HL-60 (cell line): ENCODE data around the gene MRPS23.

ENCODE experiments used
- DNase-seq, 2 experiments: peaks; one replicate each; pipeline ENCODE4 v3.0.0-alpha.2; 2010 to 2020; ENCODE audit warnings: low read depth in 1 of 2, low spot score in 1 of 2
- H3K27ac ChIP-seq: fragments of 250-450 bp; sonication (Bioruptor Pico); replicated peaks from 2 replicates; pipeline ENCODE4 v1.5.1; 2020; ENCODE audit warnings: mild to moderate bottlenecking, moderate library complexity
- H3K27me3 ChIP-seq: fragments of 250-450 bp; sonication (Bioruptor Pico); 2 replicates; pipeline ENCODE4 v1.5.1; 2021; ENCODE audit warnings: mild to moderate bottlenecking, moderate library complexity; ENCODE audit not compliant: insufficient read depth, poor library complexity, severe bottlenecking
- H3K4me3 ChIP-seq: replicated peaks from 2 replicates; pipeline ENCODE4 v1.5.1; 2011; ENCODE audit warnings: mild to moderate bottlenecking, control low read depth, low read length; ENCODE audit not compliant: insufficient read depth
- GABPA ChIP-seq: IDR thresholded peaks from 2 replicates; pipeline ENCODE4 v1.6.1; 2012; ENCODE audit warnings: low read depth
- POLR2AphosphoS5 ChIP-seq: IDR thresholded peaks from 2 replicates; pipeline ENCODE4 v1.6.1; 2012; ENCODE audit warnings: low read depth
- SPI1 ChIP-seq: IDR thresholded peaks from 2 replicates; pipeline ENCODE4 v1.6.1; 2012; ENCODE audit warnings: low read depth, mild to moderate bottlenecking, borderline replicate concordance
- TF ChIP-seq, protein P1 (sequence below): IDR thresholded peaks from one replicate; pipeline ENCODE4 v1.5.1; 2011; ENCODE audit warnings: low read length, control low read depth, inconsistent platforms; ENCODE audit not compliant: insufficient read depth
- TF ChIP-seq, protein P2 (sequence below): IDR thresholded peaks from 2 replicates; pipeline ENCODE4 v1.6.1; 2012; ENCODE audit warnings: low read depth; ENCODE audit not compliant: insufficient replicate concordance

The MRPS23 gene

DNA sequence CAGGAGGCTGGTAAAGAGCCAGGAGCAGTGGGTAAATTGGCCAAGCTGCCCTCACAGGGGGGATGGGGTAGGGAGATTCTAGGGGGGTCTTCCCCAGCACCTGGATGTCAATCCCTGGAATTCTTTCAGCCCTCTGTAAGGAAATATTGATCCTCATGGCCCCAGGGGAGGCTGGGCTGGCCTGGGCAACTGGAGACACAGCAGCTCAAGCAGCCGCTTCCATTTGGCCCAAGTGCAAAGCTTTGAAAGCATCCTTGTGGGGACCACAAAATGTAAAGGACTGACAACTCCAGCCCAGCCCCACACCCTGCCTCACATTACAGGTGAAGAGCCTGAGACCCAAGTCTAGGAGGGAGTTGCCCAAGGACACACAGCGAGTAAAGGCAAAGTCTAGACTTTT lies 39.4 kb upstream of the MRPS23 start:
- DNase-seq = no peak
- TF ChIP-seq GABPA (no peak), POLR2AphosphoS5 (no peak), SPI1 (no peak)
- TF ChIP-seq, protein P1, sequence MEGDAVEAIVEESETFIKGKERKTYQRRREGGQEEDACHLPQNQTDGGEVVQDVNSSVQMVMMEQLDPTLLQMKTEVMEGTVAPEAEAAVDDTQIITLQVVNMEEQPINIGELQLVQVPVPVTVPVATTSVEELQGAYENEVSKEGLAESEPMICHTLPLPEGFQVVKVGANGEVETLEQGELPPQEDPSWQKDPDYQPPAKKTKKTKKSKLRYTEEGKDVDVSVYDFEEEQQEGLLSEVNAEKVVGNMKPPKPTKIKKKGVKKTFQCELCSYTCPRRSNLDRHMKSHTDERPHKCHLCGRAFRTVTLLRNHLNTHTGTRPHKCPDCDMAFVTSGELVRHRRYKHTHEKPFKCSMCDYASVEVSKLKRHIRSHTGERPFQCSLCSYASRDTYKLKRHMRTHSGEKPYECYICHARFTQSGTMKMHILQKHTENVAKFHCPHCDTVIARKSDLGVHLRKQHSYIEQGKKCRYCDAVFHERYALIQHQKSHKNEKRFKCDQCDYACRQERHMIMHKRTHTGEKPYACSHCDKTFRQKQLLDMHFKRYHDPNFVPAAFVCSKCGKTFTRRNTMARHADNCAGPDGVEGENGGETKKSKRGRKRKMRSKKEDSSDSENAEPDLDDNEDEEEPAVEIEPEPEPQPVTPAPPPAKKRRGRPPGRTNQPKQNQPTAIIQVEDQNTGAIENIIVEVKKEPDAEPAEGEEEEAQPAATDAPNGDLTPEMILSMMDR = no peak
- TF ChIP-seq, protein P2, sequence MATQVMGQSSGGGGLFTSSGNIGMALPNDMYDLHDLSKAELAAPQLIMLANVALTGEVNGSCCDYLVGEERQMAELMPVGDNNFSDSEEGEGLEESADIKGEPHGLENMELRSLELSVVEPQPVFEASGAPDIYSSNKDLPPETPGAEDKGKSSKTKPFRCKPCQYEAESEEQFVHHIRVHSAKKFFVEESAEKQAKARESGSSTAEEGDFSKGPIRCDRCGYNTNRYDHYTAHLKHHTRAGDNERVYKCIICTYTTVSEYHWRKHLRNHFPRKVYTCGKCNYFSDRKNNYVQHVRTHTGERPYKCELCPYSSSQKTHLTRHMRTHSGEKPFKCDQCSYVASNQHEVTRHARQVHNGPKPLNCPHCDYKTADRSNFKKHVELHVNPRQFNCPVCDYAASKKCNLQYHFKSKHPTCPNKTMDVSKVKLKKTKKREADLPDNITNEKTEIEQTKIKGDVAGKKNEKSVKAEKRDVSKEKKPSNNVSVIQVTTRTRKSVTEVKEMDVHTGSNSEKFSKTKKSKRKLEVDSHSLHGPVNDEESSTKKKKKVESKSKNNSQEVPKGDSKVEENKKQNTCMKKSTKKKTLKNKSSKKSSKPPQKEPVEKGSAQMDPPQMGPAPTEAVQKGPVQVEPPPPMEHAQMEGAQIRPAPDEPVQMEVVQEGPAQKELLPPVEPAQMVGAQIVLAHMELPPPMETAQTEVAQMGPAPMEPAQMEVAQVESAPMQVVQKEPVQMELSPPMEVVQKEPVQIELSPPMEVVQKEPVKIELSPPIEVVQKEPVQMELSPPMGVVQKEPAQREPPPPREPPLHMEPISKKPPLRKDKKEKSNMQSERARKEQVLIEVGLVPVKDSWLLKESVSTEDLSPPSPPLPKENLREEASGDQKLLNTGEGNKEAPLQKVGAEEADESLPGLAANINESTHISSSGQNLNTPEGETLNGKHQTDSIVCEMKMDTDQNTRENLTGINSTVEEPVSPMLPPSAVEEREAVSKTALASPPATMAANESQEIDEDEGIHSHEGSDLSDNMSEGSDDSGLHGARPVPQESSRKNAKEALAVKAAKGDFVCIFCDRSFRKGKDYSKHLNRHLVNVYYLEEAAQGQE = no peak
- no peak overlapping the region for H3K4me3 ChIP-seq
- no peaks in the 10 kb centered on the region for H3K27me3 ChIP-seq
- H3K27ac ChIP-seq = no peak overlapping the region

DNA sequence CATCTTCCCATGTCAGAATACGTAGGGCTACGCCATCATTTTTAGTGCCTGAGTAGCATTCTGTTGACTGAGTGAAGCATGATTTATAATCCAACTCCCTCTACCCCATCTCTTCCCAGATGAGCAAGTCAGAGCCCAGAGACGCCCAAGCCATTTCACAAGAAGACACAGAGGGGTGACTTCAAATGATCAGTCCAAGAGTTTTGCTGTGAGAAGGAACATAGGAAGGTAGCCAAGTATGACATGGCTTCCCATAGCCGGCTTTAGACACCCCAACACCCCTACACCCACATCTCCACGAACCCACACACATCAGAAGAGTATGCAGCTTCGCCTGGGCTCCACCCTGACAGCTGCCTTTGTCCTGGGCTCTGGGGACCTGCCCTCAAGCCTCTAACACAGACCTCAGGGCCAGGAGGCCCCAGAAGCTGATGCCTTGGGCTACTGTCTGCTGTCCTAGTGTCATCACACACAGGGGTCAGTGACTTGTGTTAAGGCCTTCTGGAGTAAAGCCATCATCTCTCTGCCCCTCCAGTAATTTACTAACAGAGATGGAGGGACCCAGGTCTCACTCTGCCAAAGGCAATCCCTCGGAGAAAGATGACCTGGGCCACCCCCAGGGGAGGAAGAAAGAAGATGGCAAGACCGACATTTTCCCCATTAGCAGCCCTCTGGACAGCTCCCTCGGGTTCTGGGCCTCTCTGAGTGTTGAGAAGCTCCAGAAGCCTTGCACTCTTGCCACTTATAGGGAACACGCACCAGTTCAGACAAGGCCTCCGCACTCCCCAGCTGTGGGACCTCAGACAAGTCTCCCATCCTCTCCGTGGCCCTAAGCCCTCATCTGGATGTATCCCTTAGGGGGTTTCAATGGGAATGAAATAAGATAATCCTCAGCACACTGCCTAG lies 38.7 kb upstream of the MRPS23 start:
- DNase-seq = no peak
- TF ChIP-seq POLR2AphosphoS5 (no peak), SPI1 (no peak), GABPA (no peak)
- TF ChIP-seq, protein P2 = no peak
- TF ChIP-seq, protein P1 = no peak
- Histone ChIP-seq H3K27ac (no peak overlapping the region), H3K27me3 (no peaks in the 10 kb centered on the region), H3K4me3 (no peak overlapping the region)

DNA sequence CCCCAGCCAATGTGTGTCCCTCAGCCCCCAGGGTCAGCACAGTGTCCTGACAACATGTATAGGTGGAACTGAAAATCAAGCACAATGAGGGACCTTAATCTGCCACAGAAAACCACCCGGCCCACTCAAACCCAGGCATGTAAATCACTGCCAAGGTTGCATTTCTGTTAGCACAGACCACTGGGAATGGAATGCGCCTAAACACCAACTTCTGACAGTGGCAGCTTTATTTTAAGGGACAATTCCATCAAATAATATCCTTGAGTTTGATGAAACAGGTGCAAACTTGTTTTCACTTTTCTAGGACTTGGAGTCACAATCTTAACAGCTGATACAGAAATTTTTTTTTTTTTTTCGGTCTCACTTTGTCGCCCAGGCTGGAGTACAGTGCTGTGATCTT lies 37.3 kb upstream of the MRPS23 start:
- Histone ChIP-seq H3K4me3 (no peak overlapping the region), H3K27ac (no peak overlapping the region), H3K27me3 (no peaks in the 10 kb centered on the region)
- no peak for TF ChIP-seq SPI1
- TF ChIP-seq, protein P1 = no peak
- no peak for TF ChIP-seq POLR2AphosphoS5
- no peak for TF ChIP-seq GABPA
- TF ChIP-seq, protein P2 = no peak
- DNase-seq = no peak
